K562 (cell line): ENCODE results near the gene RPS17. TPM values are rescaled to one million over a fixed set of nuclear protein-coding genes. Genes with fewer than 3 reads are reported as not detected.

Experiments used
- CHD7 ChIP-seq: fragments of 200-600 bp; sonication (generic); IDR thresholded peaks from one replicate; pipeline ENCODE4 v1.6.1; 2012; ENCODE audit warnings: mild to moderate bottlenecking, low read depth, low read length, inconsistent platforms
- E2F6 ChIP-seq, 2 experiments: IDR thresholded peaks; 2 replicates each; pipeline ENCODE4 v1.6.1; 2011; ENCODE audit warnings: borderline replicate concordance in 1 of 2, control low read depth in 1 of 2, low read depth in 1 of 2, low read length in 1 of 2, mild to moderate bottlenecking in 1 of 2, mixed read lengths in 1 of 2, moderate library complexity in 1 of 2; ENCODE audit not compliant: insufficient read depth in 1 of 2, insufficient read length in 1 of 2, poor library complexity in 1 of 2, severe bottlenecking in 1 of 2; ENCODE audit errors: extremely low read depth in 1 of 2
- MTA1 ChIP-seq: fragments of 450-650 bp; IDR thresholded peaks from 2 replicates; pipeline ENCODE4 v1.6.1; 2017; ENCODE audit warnings: borderline replicate concordance
- SMC3 ChIP-seq: conservative IDR thresholded peaks from 2 replicates; pipeline ENCODE4 v1.6.1; 2011; ENCODE audit warnings: low read depth, low read length, improper control_type of control experiment; ENCODE audit not compliant: insufficient read depth
- TAL1 ChIP-seq: fragments of 450-650 bp; IDR thresholded peaks from 2 replicates; pipeline ENCODE4 v1.6.1; 2016; ENCODE audit warnings: mild to moderate bottlenecking
- U2AF1 ChIP-seq: fragments of 200-400 bp; formaldehyde crosslinking; optimal IDR thresholded peaks from 2 replicates; pipeline ENCODE3; 2017; ENCODE audit warnings: mild to moderate bottlenecking, low read depth, low read length, moderate library complexity
- ZBTB33 ChIP-seq: sonication (generic); formaldehyde crosslinking; IDR thresholded peaks from 2 replicates; pipeline ENCODE4 v1.8.1; 2023; ENCODE audit warnings: mild to moderate bottlenecking, missing genetic modification reagents
- ZNF175 ChIP-seq: fragments of 200-800 bp; sonication (Bioruptor generic); IDR thresholded peaks from 2 replicates; pipeline ENCODE4 v1.6.1; 2016; ENCODE audit warnings: low read depth, mild to moderate bottlenecking, missing genetic modification characterization, missing compliant biosample characterization
- ZNF311 ChIP-seq: fragments of 250-450 bp; sonication (Bioruptor Pico); IDR thresholded peaks from 2 replicates; pipeline ENCODE4 v1.4.0; 2020; ENCODE audit warnings: mild to moderate bottlenecking, moderate library complexity
- ZNF41 ChIP-seq: fragments of 250-450 bp; sonication (Bioruptor Pico); conservative IDR thresholded peaks from 2 replicates; pipeline ENCODE4 v1.4.0; 2020; ENCODE audit warnings: mild to moderate bottlenecking
- ZNF507 ChIP-seq: conservative IDR thresholded peaks from 2 replicates; pipeline ENCODE4 v1.6.1; 2017; ENCODE audit warnings: missing genetic modification characterization, missing compliant biosample characterization
- polyA plus RNA-seq, 8 experiments: library from polyadenylated mRNA; depleted of rRNA in 4 of 8; stranded (reverse) in 5 of 8; unstranded in 3 of 8; fragments of >200 nt; fragmentation: Nextera tagmentation in 2 of 8; fragmentation: Illumina TruSeq in 1 of 8; extraction: Ambion mirVana in 2 of 8; extraction: Trizol in 1 of 8; gene quantifications; 2 replicates each; pipeline versions ENCODE4 v1.2.1 to v1.2.3, GENCODE V29; 2011 to 2014; ENCODE audit warnings: inconsistent platforms in 1 of 8, missing spikeins in 1 of 8
- total RNA-seq, 7 experiments: library from RNA; depleted of rRNA in 6 of 7; stranded (reverse); fragments of >200 nt in 6 of 7; fragmentation: Illumina TruSeq in 2 of 7; extraction: Trizol in 2 of 7; gene quantifications; 2 replicates each; pipeline versions ENCODE4 v1.2.1 to v1.2.3, GENCODE V29; 2011 to 2021; ENCODE audit warnings: low replicate concordance in 1 of 7

Gene RPS17
- total and polyA plus RNA-seq, 9 of the 15 experiments (the other 6 are each of a cell fraction or from before 2014, with no cell fraction given): 1,988 to 6,515 (median 5,229) TPM

GRCh38 chr15:82567661-82568060, 27.4 kb upstream of the RPS17 start (continued):
- TF ChIP-seq CHD7 (no peak), TAL1 (0 out of 2 replicates have a peak, but pooled peaks have one; percentile 6), ZNF41 (no peak), E2F6 (IDR thresholded peaks at IDR 0.05; ENCODE audit: borderline replicate concordance in 1 of 2, extremely low read depth in 1 of 2, insufficient read depth in 1 of 2, insufficient read length in 1 of 2, low read depth in 1 of 2, low read length in 1 of 2, poor library complexity in 1 of 2, severe bottlenecking in 1 of 2) (no peak), ZNF507 (tag) (no peak), ZNF311 (CRISPR knock-in tag) (no peak), ZNF175 (CRISPR knock-in tag) (no peak), MTA1 (no peak), SMC3 (no peak), ZBTB33 (CRISPR knock-in tag) (no peak), U2AF1 (no peak)
